H1 (cell line): ENCODE measurements around the gene LHFPL2. TPM values are rescaled to one million over a fixed set of nuclear protein-coding genes. Genes with fewer than 3 reads are reported as not detected.

Experiments used
- ASH2L ChIP-seq: fragments of 200-600, 300-600 bp; sonication (generic); IDR thresholded peaks from one replicate; pipeline ENCODE4 v1.7.1; 2017; ENCODE audit warnings: low read length
- ATF2 ChIP-seq: IDR thresholded peaks from 2 replicates; pipeline ENCODE4 v1.6.1; 2012; ENCODE audit warnings: low read length, inconsistent platforms
- CHD1 ChIP-seq: IDR thresholded peaks from 2 replicates; pipeline ENCODE4 v1.6.1; 2012; ENCODE audit warnings: low read depth, low read length, improper control_type of control experiment
- CHD7 ChIP-seq: fragments of 300-600 bp; sonication (generic); IDR thresholded peaks from 2 replicates; pipeline ENCODE4 v1.7.1; 2012; ENCODE audit warnings: low read length, moderate library complexity, mild to moderate bottlenecking, inconsistent platforms; ENCODE audit not compliant: insufficient replicate concordance
- GTF2F1 ChIP-seq: IDR thresholded peaks from 2 replicates; pipeline ENCODE4 v1.6.1; 2012; ENCODE audit warnings: low read depth, low read length, improper control_type of control experiment, borderline replicate concordance
- HDAC6 ChIP-seq: IDR thresholded peaks from one replicate; pipeline ENCODE4 v1.7.1; 2012; ENCODE audit warnings: low read depth, mild to moderate bottlenecking, inconsistent platforms, low read length, moderate library complexity
- MAFK ChIP-seq: IDR thresholded peaks from 2 replicates; pipeline ENCODE4 v1.6.1; 2012; ENCODE audit warnings: low read depth, mild to moderate bottlenecking, improper control_type of control experiment, low read length
- POLR2A ChIP-seq, 2 experiments: IDR thresholded peaks; 1 replicate in 1 of 2; 2 replicates in 1 of 2; pipeline ENCODE4 v1.6.1; 2011; ENCODE audit warnings: low read depth in 2 of 2, low read length in 2 of 2, mild to moderate bottlenecking in 2 of 2; ENCODE audit errors: control extremely low read depth in 1 of 2
- SIX5 ChIP-seq: IDR thresholded peaks from 2 replicates; pipeline ENCODE4 v1.6.1; 2011; ENCODE audit warnings: mild to moderate bottlenecking, low read depth, low read length
- TAF7 ChIP-seq: optimal IDR thresholded peaks from 2 replicates; pipeline ENCODE3; 2011; ENCODE audit warnings: low read depth, mild to moderate bottlenecking, inconsistent platforms, low read length, moderate library complexity, borderline replicate concordance
- TBP ChIP-seq: IDR thresholded peaks from 2 replicates; pipeline ENCODE4 v1.6.1; 2011; ENCODE audit warnings: low read depth, low read length, improper control_type of control experiment
- polyA plus RNA-seq, 7 experiments: library from polyadenylated mRNA; depleted of rRNA in 3 of 7; stranded (reverse) in 5 of 7; unstranded in 2 of 7; fragments of >200 nt in 5 of 7; fragments of 200-250 nt in 2 of 7; gene quantifications; 1 replicate in 5 of 7; 2 replicates in 1 of 7; 4 replicates in 1 of 7; pipeline versions ENCODE4 v1.2.1 to v1.2.3, GENCODE V29; 2011 to 2013; ENCODE audit warnings: missing spikeins in 2 of 7, mixed read lengths in 2 of 7
- total RNA-seq: library from RNA; stranded (reverse); fragmentation: NEBNext Ultra II Directional; extraction: Animal tissue kit (Norgen Biotek cat#: 25700); gene quantifications from 2 replicates; pipeline ENCODE4 v1.2.1, GENCODE V29; 2021

LHFPL2 gene
- total and polyA plus RNA-seq, 2 of the 8 experiments (the other 6 are each of a cell fraction or from before 2014, with no cell fraction given): 9.6 to 43.0 TPM

DNA sequence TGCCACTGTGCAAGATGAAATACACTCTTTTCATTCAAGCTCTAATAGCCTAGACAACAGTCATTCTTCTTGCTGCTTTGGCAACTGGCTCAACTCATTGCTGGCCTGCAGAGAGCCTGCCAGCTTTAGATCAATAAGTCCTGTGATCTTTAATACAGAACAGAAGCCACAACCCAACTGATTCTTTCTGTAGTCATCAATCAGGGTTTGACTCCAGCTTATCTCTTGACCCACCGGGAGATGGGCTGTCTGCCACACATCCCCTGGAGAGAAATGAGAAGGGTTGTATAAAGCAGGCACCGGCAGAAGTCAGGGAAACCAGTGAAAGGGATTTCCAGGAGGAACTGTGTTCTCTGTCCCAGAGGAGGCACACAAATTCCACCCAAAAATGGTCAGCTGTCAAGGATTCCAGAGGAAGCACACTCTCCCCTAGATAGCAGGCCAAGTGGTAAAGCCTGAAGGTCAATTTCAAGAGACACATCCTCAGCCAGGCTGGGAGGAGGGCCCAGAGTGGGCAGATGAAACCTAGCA, 24.5 kb downstream of the LHFPL2 start (continued):
- TF ChIP-seq CHD7 (no peak), CHD1 (no peak), TBP (no peak), GTF2F1 (no peak), ASH2L (no peak), ATF2 (no peak), SIX5 (no peak), TAF7 (no peak), HDAC6 (no peak), POLR2A (IDR thresholded peaks at IDR 0.05; ENCODE audit: control extremely low read depth in 1 of 2, low read depth in 2 of 2, low read length in 2 of 2) (no peak), MAFK (no peak)
